A673 (cell line): ENCODE data around the gene SEZ6L. TPM values are rescaled to one million over a fixed set of nuclear protein-coding genes. Genes with fewer than 3 reads are reported as not detected.

ENCODE experiments used
- BruUV-seq: library from RNA; stranded (reverse); fragments of 400-500 nt; replicated peaks from 2 replicates; lab custom pipeline; 2021; lab: Mats Ljungman, UMichigan
- CTCF ChIA-PET: fragments of 300-600 bp; sonication (Branson Sonifier 250); formaldehyde crosslinking; loops from one replicate; lab custom pipeline; 2022; ENCODE audit warnings: antibody characterized with exemption; lab: Charles Lee
- POLR2A ChIA-PET: fragments of 300-600 bp; sonication (Branson Sonifier 250); formaldehyde crosslinking; loops from one replicate; lab custom pipeline; 2022; ENCODE audit warnings: antibody characterized with exemption; ENCODE audit not compliant: low non-redundant PET; lab: Charles Lee
- DNase-seq: peaks from one replicate; pipeline ENCODE4 v3.0.0-alpha.2; 2015; ENCODE audit warnings: low spot score
- H3K27ac ChIP-seq: fragments of 200-600 bp; sonication (generic); 2 replicates; pipeline ENCODE4 v1.5.1; 2016; ENCODE audit warnings: mixed run types, low read depth, mild to moderate bottlenecking, mixed read lengths, antibody characterized with exemption, low read length; ENCODE audit not compliant: poor library complexity, severe bottlenecking
- H3K27me3 ChIP-seq: fragments of 200-600 bp; sonication (generic); replicated peaks from 2 replicates; pipeline ENCODE4 v1.6.1; 2017; ENCODE audit warnings: mixed run types, low read depth, mild to moderate bottlenecking, mixed read lengths, antibody characterized with exemption, low read length; ENCODE audit not compliant: insufficient read depth, poor library complexity
- H3K36me3 ChIP-seq: fragments of 200-600 bp; sonication (generic); 2 replicates; pipeline ENCODE4 v1.6.1; 2016; ENCODE audit warnings: mixed run types, mild to moderate bottlenecking, mixed read lengths, antibody characterized with exemption, low read length; ENCODE audit not compliant: insufficient read depth, poor library complexity, severe bottlenecking
- H3K4me1 ChIP-seq: fragments of 200-600 bp; sonication (generic); 2 replicates; pipeline ENCODE4 v1.6.1; 2017; ENCODE audit warnings: mixed run types, mild to moderate bottlenecking, mixed read lengths, antibody characterized with exemption, low read length; ENCODE audit not compliant: insufficient read depth, poor library complexity, severe bottlenecking
- H3K4me3 ChIP-seq: fragments of 200-600 bp; sonication (generic); 2 replicates; pipeline ENCODE4 v1.5.1; 2016; ENCODE audit warnings: low read depth, mixed run types, mild to moderate bottlenecking, mixed read lengths, low read length; ENCODE audit not compliant: poor library complexity, severe bottlenecking
- H3K9me3 ChIP-seq: fragments of 200-600 bp; sonication (generic); 2 replicates; pipeline ENCODE4 v1.6.1; 2016; ENCODE audit warnings: mixed run types, low read depth, mild to moderate bottlenecking, mixed read lengths, antibody characterized with exemption, low read length; ENCODE audit not compliant: poor library complexity, severe bottlenecking
- CTCF ChIP-seq: fragments of 300-800, 200-600 bp; sonication (generic); conservative IDR thresholded peaks from 2 replicates; pipeline ENCODE4 v1.5.1; 2017; ENCODE audit warnings: low read depth, mild to moderate bottlenecking, antibody characterized with exemption, low read length, moderate library complexity, mixed read lengths
- EZH2 ChIP-seq: fragments of 200-600 bp; sonication (generic); IDR thresholded peaks from 2 replicates; pipeline ENCODE4 v1.6.1; 2017; ENCODE audit warnings: borderline replicate concordance, low read depth, mild to moderate bottlenecking, mixed read lengths, antibody characterized with exemption, low read length; ENCODE audit not compliant: poor library complexity, severe bottlenecking
- intact Hi-C: fragments of 100-400 bp; cut with micrococcal nuclease; formaldehyde crosslinking; loops from one replicate; pipeline ENCODE4 v1.10.0; 2022; ENCODE audit not compliant: unreplicated experiment
- total RNA-seq: library from RNA; stranded (reverse); gene quantifications from 2 replicates; pipeline ENCODE4 v1.2.3, GENCODE V29; 2021

SEZ6L gene
- total RNA-seq, 1 experiment from 2014 or later, result 6.3 TPM

GRCh38 chr22:26325641-26326040 lies 156.4 kb downstream of the SEZ6L start:
- TF ChIP-seq CTCF (no peak), EZH2 (no peak)
- no TSS peak for BruUV-seq
- CTCF ChIA-PET, result no interaction called here
- intact Hi-C loops, result no loop called here
- H3K4me3 ChIP-seq, result no peak overlapping the region
- H3K36me3 ChIP-seq, result no peaks in the 10 kb centered on the region
- H3K9me3 ChIP-seq, result no peaks in the 10 kb centered on the region
- DNase-seq, result no peak
- H3K27ac ChIP-seq, result no peak overlapping the region
- POLR2A ChIA-PET, result no interaction called here
- H3K4me1 ChIP-seq, result no peaks in the 10 kb centered on the region
- no peaks in the 10 kb centered on the region for H3K27me3 ChIP-seq

- TF ChIP-seq CTCF, result no peak
- no peak for TF ChIP-seq EZH2
- Histone ChIP-seq H3K27me3 (no peaks in the 10 kb centered on the region), H3K4me1 (no peaks in the 10 kb centered on the region), H3K9me3 (no peaks in the 10 kb centered on the region), H3K36me3 (no peaks in the 10 kb centered on the region), H3K27ac (no peak overlapping the region), H3K4me3 (no peak overlapping the region)
- no peak for DNase-seq
- no TSS peak for BruUV-seq
- ChIA-PET CTCF (no interaction called here), POLR2A (no interaction called here)
- intact Hi-C loops, result no loop called here
Measured at GRCh38 chr22:26326803-26327202, 157.5 kb downstream of the SEZ6L start.

GRCh38 chr22:26327306-26327705 lies 158.0 kb downstream of the SEZ6L start:
- BruUV-seq, result no TSS peak
- ChIA-PET POLR2A (no interaction called here), CTCF (interaction anchor here (0.5 kb wide), 1 partner anchor 1557 kb away, joined by 3 read pairs; no protein-coding TSS in a partner anchor)
- no peak for DNase-seq
- H3K27me3 ChIP-seq, result no peaks in the 10 kb centered on the region
- no peaks in the 10 kb centered on the region for H3K9me3 ChIP-seq
- no peaks in the 10 kb centered on the region for H3K36me3 ChIP-seq
- intact Hi-C loops, result no loop called here
- H3K4me3 ChIP-seq, result no peak overlapping the region
- no peaks in the 10 kb centered on the region for H3K4me1 ChIP-seq
- TF ChIP-seq CTCF (no peak), EZH2 (no peak)
- no peak overlapping the region for H3K27ac ChIP-seq
